ENCODE results near the gene BCAS3.

The BCAS3 gene

GRCh38 chr17:61174310-61174709 is 496.7 kb downstream of the BCAS3 start:
- DNase-seq = no peak

GRCh38 chr17:61175298-61176142 is 497.9 kb downstream of the BCAS3 start:
- no peak for DNase-seq

- DNase-seq = no peak
Observed at GRCh38 chr17:61177351-61177750, 499.7 kb downstream of the BCAS3 start.

GRCh38 chr17:61178284-61178683 is 500.6 kb downstream of the BCAS3 start:
- DNase-seq = no peak

GRCh38 chr17:61179380-61179806 is 501.7 kb downstream of the BCAS3 start:
- no peak for DNase-seq

- no peak for DNase-seq
Observed at GRCh38 chr17:61183793-61184192, 506.1 kb downstream of the BCAS3 start.

- no peak for DNase-seq
Observed at GRCh38 chr17:61185385-61185784, 507.7 kb downstream of the BCAS3 start.

GRCh38 chr17:61187038-61187437 is 509.4 kb downstream of the BCAS3 start:
- no peak for DNase-seq

GRCh38 chr17:61188081-61188480 is 510.4 kb downstream of the BCAS3 start:
- DNase-seq = no peak

- DNase-seq = no peak
Observed at GRCh38 chr17:61189968-61190367, 512.3 kb downstream of the BCAS3 start.

- DNase-seq = no peak
Observed at GRCh38 chr17:61196302-61196704, 518.7 kb downstream of the BCAS3 start.

- DNase-seq = no peak
Observed at GRCh38 chr17:61196799-61197198, 519.1 kb downstream of the BCAS3 start.

- DNase-seq = no peak
Observed at GRCh38 chr17:61199431-61200338, 522.0 kb downstream of the BCAS3 start.

GRCh38 chr17:61200339-61200715 is 522.7 kb downstream of the BCAS3 start:
- no peak for DNase-seq

GRCh38 chr17:61201211-61201610 is 523.6 kb downstream of the BCAS3 start:
- DNase-seq = no peak

- no peak for DNase-seq
Observed at GRCh38 chr17:61202564-61202963, 524.9 kb downstream of the BCAS3 start.

- no peak for DNase-seq
Observed at GRCh38 chr17:61203671-61204131, 526.0 kb downstream of the BCAS3 start.

- DNase-seq = no peak
Observed at GRCh38 chr17:61204456-61204855, 526.8 kb downstream of the BCAS3 start.

- DNase-seq = no peak
Observed at GRCh38 chr17:61205401-61205800, 527.8 kb downstream of the BCAS3 start.

- DNase-seq = no peak
Observed at GRCh38 chr17:61205931-61206330, 528.3 kb downstream of the BCAS3 start.

GRCh38 chr17:61206922-61207321 is 529.3 kb downstream of the BCAS3 start:
- no peak for DNase-seq

- DNase-seq = no peak
Observed at GRCh38 chr17:61208301-61209105, 530.9 kb downstream of the BCAS3 start.

- DNase-seq = no peak
Observed at GRCh38 chr17:61209106-61209439, 531.4 kb downstream of the BCAS3 start.

All from NCI-H2081 treated with DMSO at 0.1 percent for 48 hours (cell line).